Upper lobe of left lung (tissue), 6 donors: ENCODE measurements around the gene CDKAL1. TPM values are rescaled to one million over a fixed set of nuclear protein-coding genes. Genes with fewer than 3 reads are reported as not detected.

Source experiments
- ATAC-seq, 2 donors: fragments of 200-7000 bp; cut with Tn5 transposase; one replicate each; pipeline ENCODE4 v1.9.1; 2022; ENCODE audit warnings: mild to moderate bottlenecking in 2 of 2, moderate library complexity in 2 of 2; ENCODE audit not compliant: low FRiP score in 2 of 2
- DNase-seq, 2 donors: peaks; one replicate each; pipeline ENCODE4 v3.0.0-alpha.2; 2019 to 2020
- H3K27ac ChIP-seq, 4 donors: fragments of 200-600 bp; sonication (generic); one replicate each; pipeline ENCODE4 v1.5.1; 2016 to 2019
- H3K27me3 ChIP-seq, 4 donors: fragments of 200-600 bp; sonication (generic); one replicate each; pipeline ENCODE4 v1.5.1; 2017 to 2019
- H3K36me3 ChIP-seq, 4 donors: fragments of 200-600 bp; sonication (generic); one replicate each; pipeline ENCODE4 v1.5.1; 2016 to 2019
- H3K4me1 ChIP-seq, 4 donors: fragments of 200-600 bp; sonication (generic); one replicate each; pipeline ENCODE4 v1.5.1; 2018 to 2019
- H3K4me3 ChIP-seq, 4 donors: fragments of 200-600 bp; sonication (generic); one replicate each; pipeline ENCODE4 v1.5.1; 2017 to 2019; ENCODE audit warnings: mild to moderate bottlenecking in 2 of 4, moderate library complexity in 1 of 4
- H3K9me3 ChIP-seq, 4 donors: fragments of 200-600 bp; sonication (generic); one replicate each; pipeline ENCODE4 v1.5.1; 2018 to 2019
- EP300 ChIP-seq, 4 donors: sonication (generic); formaldehyde crosslinking; IDR thresholded peaks; one replicate each; pipeline ENCODE4 v1.5.1; 2017; ENCODE audit warnings: antibody characterized with exemption in 4 of 4, control low read depth in 2 of 4
- POLR2A ChIP-seq, 4 donors: fragments of 450-650 bp; IDR thresholded peaks; one replicate each; pipeline ENCODE4 v1.5.1; 2016 to 2017; ENCODE audit warnings: antibody characterized with exemption in 4 of 4, mild to moderate bottlenecking in 2 of 4
- POLR2AphosphoS5 ChIP-seq, 2 donors: sonication (generic); formaldehyde crosslinking; IDR thresholded peaks; one replicate each; pipeline ENCODE4 v1.5.1; 2017; ENCODE audit warnings: antibody characterized with exemption in 2 of 2
- WGBS, 2 donors: methylation state at CpG; one replicate each; pipeline ENCODE4 v1.1.5; 2017 to 2018; 5-methylcytosine and 5-hydroxymethylcytosine counted together
- total RNA-seq, 6 donors: library from RNA; depleted of rRNA in 4 of 6; stranded (reverse); fragments of >200 nt in 4 of 6; gene quantifications; one replicate each; pipeline versions ENCODE4 v1.1.0 to v1.2.1, GENCODE V29; 2016 to 2021
- TF ChIP-seq, protein P1 (sequence below), 6 experiments: fragments of 450-650 bp in 4 of 6; fragments of 200-600 bp in 2 of 6; sonication (generic) in 2 of 6; IDR thresholded peaks; one replicate each; pipeline ENCODE4 v1.5.1; 2016 to 2019; ENCODE audit warnings: antibody characterized with exemption in 6 of 6
- donor health status: DM: no; HTN: no; CAD: no; lungs with moderate emphysema.
- donor health status: DM: no; HTN: yes; CAD: no; lungs with severe emphysema.

Gene CDKAL1
- total RNA-seq, 6 donors from 2014 or later, result 9.4 to 22.6 (median 13.8) TPM

DNA sequence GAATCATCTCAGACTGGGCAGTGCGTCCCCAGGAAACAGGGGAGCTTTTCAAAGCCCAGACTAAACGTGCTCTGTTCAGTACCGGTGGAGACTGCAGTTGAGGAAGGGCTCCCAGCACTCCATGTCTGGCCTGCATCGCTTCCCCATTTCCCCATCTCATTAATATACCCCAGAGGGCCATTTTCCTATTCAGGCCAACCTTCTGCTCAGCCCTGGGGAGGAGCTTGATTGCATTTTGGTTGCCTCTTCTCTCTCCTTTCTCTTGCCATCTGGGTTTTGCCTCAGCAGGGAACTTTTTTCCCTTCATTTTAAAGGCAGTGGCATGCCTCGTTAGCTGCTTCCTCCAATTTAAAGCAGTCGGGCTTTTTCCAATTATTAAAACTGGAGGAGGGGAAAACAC is 665.0 kb downstream of the CDKAL1 start:
- WGBS, 2 donors, result 81 to 88% methylated on average over 6 of the region's 6 CpGs
- Histone ChIP-seq H3K4me3 (no peak overlapping the region), H3K27ac (no peak overlapping the region), H3K9me3 (no peaks in the 10 kb centered on the region), H3K4me1 (peaks cover 0 to 15% (median 0%) of the 10 kb centered on the region in 4 donors), H3K36me3 (no peaks in the 10 kb centered on the region), H3K27me3 (no peaks in the 10 kb centered on the region)
- ATAC-seq (no peak), DNase-seq (no peak)
- TF ChIP-seq, protein P1, sequence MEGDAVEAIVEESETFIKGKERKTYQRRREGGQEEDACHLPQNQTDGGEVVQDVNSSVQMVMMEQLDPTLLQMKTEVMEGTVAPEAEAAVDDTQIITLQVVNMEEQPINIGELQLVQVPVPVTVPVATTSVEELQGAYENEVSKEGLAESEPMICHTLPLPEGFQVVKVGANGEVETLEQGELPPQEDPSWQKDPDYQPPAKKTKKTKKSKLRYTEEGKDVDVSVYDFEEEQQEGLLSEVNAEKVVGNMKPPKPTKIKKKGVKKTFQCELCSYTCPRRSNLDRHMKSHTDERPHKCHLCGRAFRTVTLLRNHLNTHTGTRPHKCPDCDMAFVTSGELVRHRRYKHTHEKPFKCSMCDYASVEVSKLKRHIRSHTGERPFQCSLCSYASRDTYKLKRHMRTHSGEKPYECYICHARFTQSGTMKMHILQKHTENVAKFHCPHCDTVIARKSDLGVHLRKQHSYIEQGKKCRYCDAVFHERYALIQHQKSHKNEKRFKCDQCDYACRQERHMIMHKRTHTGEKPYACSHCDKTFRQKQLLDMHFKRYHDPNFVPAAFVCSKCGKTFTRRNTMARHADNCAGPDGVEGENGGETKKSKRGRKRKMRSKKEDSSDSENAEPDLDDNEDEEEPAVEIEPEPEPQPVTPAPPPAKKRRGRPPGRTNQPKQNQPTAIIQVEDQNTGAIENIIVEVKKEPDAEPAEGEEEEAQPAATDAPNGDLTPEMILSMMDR (IDR thresholded peaks at IDR 0.05), result no peak
- TF ChIP-seq POLR2AphosphoS5 (IDR thresholded peaks at IDR 0.05) (no peak), EP300 (IDR thresholded peaks at IDR 0.05) (no peak), POLR2A (IDR thresholded peaks at IDR 0.05) (no peak)

DNA sequence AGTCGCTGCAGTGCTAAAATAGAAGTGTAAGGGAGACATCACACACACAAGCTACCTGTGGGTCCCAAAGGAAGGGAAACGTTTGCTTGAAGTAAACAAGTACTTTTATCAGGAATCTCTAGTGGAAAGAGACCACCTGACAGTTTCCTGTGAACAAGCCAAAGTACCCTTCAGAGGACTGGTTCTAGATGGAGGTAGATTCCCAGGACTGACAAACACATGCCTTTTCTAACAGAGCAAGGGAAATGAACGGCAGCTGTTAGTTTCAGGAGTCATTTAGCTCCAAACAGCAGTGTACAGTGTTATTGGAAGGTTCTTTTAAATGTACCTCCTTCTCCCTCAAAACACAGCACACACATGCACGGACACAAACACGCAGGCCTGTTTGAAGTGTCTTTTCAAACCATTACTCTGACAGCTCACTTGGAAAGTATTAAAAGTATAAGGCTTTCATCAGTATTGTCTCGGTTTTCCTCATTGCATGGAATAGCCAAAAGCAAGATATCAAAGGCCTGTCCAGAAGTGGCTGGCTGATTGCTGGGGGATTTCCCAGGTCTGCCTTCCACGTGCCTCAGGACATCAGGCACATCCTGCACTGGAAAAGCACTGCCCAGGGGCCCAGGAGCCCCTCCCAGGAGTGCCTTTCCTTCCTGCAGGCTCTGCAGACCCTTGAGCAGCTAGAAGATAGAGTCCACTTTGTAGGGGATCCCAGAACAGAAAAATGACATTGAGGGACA is 666.0 kb downstream of the CDKAL1 start:
- 47 to 66% methylated on average over 6 to 7 of the region's 7 CpGs for WGBS, 2 donors

DNA sequence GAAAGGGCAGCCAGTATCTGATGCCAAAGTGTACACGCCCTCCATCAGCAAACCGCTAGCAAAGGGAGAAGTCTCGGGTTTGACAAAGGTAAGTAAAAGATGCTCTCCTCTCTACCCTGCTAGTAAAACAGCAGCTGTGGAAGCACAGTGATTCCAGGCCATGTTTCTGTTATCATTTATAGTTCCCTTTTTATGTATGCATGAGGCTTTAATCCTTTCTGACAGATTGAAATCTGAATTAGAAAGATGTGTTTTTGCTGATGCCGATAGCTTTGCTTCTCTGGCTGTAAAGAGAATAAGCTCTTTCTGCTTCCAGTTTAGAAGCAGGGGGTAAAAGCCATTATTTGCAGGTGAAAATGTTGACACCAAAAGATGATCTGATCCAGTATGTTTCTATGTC is 666.9 kb downstream of the CDKAL1 start:
- TF ChIP-seq, protein P1 (IDR thresholded peaks at IDR 0.05), result no peak
- TF ChIP-seq EP300 (IDR thresholded peaks at IDR 0.05), result no peak
- no peak for TF ChIP-seq POLR2A (IDR thresholded peaks at IDR 0.05)
- no peak for TF ChIP-seq POLR2AphosphoS5 (IDR thresholded peaks at IDR 0.05)
- no peak overlapping the region for H3K27ac ChIP-seq
- no peaks in the 10 kb centered on the region for H3K27me3 ChIP-seq
- no peaks in the 10 kb centered on the region for H3K36me3 ChIP-seq
- H3K9me3 ChIP-seq, result no peaks in the 10 kb centered on the region
- DNase-seq (no peak), ATAC-seq (no peak)
- no peak overlapping the region for H3K4me3 ChIP-seq
- 65 to 82% methylated on average over 4 of the region's 4 CpGs for WGBS, 2 donors
- peaks cover 0 to 15% (median 0%) of the 10 kb centered on the region in 4 donors for H3K4me1 ChIP-seq

More for the DNA sequence above, 666.0 kb downstream of the CDKAL1 start:
- ATAC-seq (no peak), DNase-seq (no peak)
- no peak for TF ChIP-seq POLR2AphosphoS5 (IDR thresholded peaks at IDR 0.05)
- TF ChIP-seq EP300 (IDR thresholded peaks at IDR 0.05), result no peak
- TF ChIP-seq, protein P1 (IDR thresholded peaks at IDR 0.05), result no peak
- no peak for TF ChIP-seq POLR2A (IDR thresholded peaks at IDR 0.05)
- H3K4me1 ChIP-seq, result peaks cover 0 to 15% (median 0%) of the 10 kb centered on the region in 4 donors
- H3K9me3 ChIP-seq, result no peaks in the 10 kb centered on the region
- H3K27ac ChIP-seq, result no peak overlapping the region
- H3K36me3 ChIP-seq, result no peaks in the 10 kb centered on the region
- no peaks in the 10 kb centered on the region for H3K27me3 ChIP-seq
- no peak overlapping the region for H3K4me3 ChIP-seq

DNA sequence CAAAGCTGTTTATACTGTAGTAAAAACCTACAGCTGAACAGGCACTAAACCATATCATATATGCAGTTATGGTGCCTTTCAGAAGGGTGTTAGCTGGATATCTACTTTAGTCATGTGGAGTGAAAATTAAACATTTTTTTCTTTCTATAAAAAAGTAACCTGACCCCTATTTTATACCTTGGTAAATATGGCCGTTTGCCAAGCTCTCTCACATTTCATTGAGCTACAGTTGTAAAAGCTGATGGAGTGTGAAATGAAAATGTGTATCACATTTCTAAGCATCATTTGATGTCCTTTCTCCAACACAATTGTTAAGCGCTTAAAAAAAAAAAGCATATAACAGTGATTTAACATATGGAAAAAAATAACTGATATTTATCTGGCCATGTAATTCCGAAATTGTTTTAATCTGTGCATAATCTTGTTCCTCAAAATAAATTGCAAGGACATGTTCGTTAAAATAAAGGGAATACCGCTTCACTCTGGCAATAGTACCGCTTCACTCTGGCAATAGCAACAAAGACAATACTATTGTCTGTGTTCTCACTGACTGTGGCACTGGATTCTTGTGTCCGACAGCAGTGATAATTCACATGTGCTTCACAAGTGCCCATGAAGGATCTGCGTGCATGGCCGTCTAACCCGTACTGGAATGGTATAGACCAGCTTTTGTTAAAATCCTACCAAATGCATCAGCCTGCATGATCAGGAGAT is 667.5 kb downstream of the CDKAL1 start:
- ATAC-seq (no peak), DNase-seq (no peak)
- Histone ChIP-seq H3K4me3 (no peak overlapping the region), H3K36me3 (no peaks in the 10 kb centered on the region), H3K9me3 (no peaks in the 10 kb centered on the region), H3K27ac (no peak overlapping the region), H3K4me1 (peaks cover 0 to 15% (median 0%) of the 10 kb centered on the region in 4 donors), H3K27me3 (no peaks in the 10 kb centered on the region)
- no peak for TF ChIP-seq POLR2AphosphoS5 (IDR thresholded peaks at IDR 0.05)
- no peak for TF ChIP-seq POLR2A (IDR thresholded peaks at IDR 0.05)
- TF ChIP-seq, protein P1 (IDR thresholded peaks at IDR 0.05), result no peak
- no peak for TF ChIP-seq EP300 (IDR thresholded peaks at IDR 0.05)
- WGBS, 2 donors, result 83 to 94% methylated on average over 10 of the region's 10 CpGs
